H1 (cell line): ENCODE results near the gene TBC1D23. TPM values are rescaled to one million over a fixed set of nuclear protein-coding genes. Genes with fewer than 3 reads are reported as not detected.

Experiments used
- CTCF ChIA-PET: fragments of 300-600 bp; sonication (Branson Sonifier 250); formaldehyde crosslinking; loops from one replicate; lab custom pipeline; 2021; ENCODE audit not compliant: partially characterized antibody; lab: Charles Lee
- POLR2A ChIA-PET: fragments of 300-600 bp; sonication (Branson Sonifier 250); formaldehyde crosslinking; loops from one replicate; lab custom pipeline; 2021; ENCODE audit warnings: inconsistent platforms; ENCODE audit not compliant: partially characterized antibody; lab: Charles Lee
- DNase-seq, 2 experiments: peaks; one replicate each; pipeline versions ENCODE4 v3.0.0 to v3.0.0-alpha.2; 2010 to 2022; ENCODE audit warnings: low spot score in 2 of 2, low read depth in 1 of 2, mixed read lengths in 1 of 2
- FAIRE-seq: peaks from 2 replicates; lab custom pipeline; 2011; peaks lifted over from hg19 to GRCh38; lab: Jason Lieb, UNC
- H2AFZ ChIP-seq: 2 replicates; pipeline ENCODE4 v1.8.1; 2012; ENCODE audit warnings: low read length, inconsistent platforms
- H2AK5ac ChIP-seq: 2 replicates; pipeline ENCODE4 v1.6.1; 2013; ENCODE audit warnings: low read depth, low read length
- H2BK120ac ChIP-seq: replicated peaks from 2 replicates; pipeline ENCODE3; 2013; ENCODE audit warnings: low read depth, low read length, inconsistent platforms
- H2BK12ac ChIP-seq: 2 replicates; pipeline ENCODE4 v1.6.1; 2013; ENCODE audit warnings: low read depth, low read length
- H2BK15ac ChIP-seq: 2 replicates; pipeline ENCODE4 v1.6.1; 2013; ENCODE audit warnings: low read length
- H2BK20ac ChIP-seq: 2 replicates; pipeline ENCODE4 v1.6.1; 2013; ENCODE audit warnings: low read length
- H2BK5ac ChIP-seq: 2 replicates; pipeline ENCODE4 v1.6.1; 2013; ENCODE audit warnings: low read depth, low read length
- H3K14ac ChIP-seq: 2 replicates; pipeline ENCODE4 v1.6.1; 2013; ENCODE audit warnings: inconsistent platforms; ENCODE audit not compliant: insufficient read length
- H3K18ac ChIP-seq: 2 replicates; pipeline ENCODE4 v1.6.1; 2013; ENCODE audit warnings: low read length; ENCODE audit errors: extremely low read depth
- H3K23ac ChIP-seq: 2 replicates; pipeline ENCODE4 v1.6.1; 2013; ENCODE audit warnings: inconsistent platforms; ENCODE audit not compliant: insufficient read length
- H3K23me2 ChIP-seq: 2 replicates; pipeline ENCODE4 v1.6.1; 2013; ENCODE audit warnings: low read depth, low read length
- H3K27ac ChIP-seq: 2 replicates; pipeline ENCODE4 v1.6.1; 2011; ENCODE audit warnings: low read depth, low read length, inconsistent platforms
- H3K27me3 ChIP-seq, 4 experiments: replicated peaks in 1 of 4; 1 replicate in 1 of 4; 2 replicates in 3 of 4; pipeline versions ENCODE4 v1.6.1 to v1.8.1; 2011 to 2013; ENCODE audit warnings: low read length in 3 of 4, mild to moderate bottlenecking in 3 of 4, inconsistent platforms in 2 of 4, mixed read lengths in 2 of 4, moderate library complexity in 1 of 4; ENCODE audit not compliant: control insufficient read depth in 3 of 4, insufficient read depth in 3 of 4; ENCODE audit errors: extremely low read depth in 1 of 4
- H3K36me3 ChIP-seq, 4 experiments: 2 replicates each; pipeline versions ENCODE4 v1.6.1 to v1.8.1; 2011 to 2013; ENCODE audit warnings: mild to moderate bottlenecking in 4 of 4, low read length in 3 of 4, moderate library complexity in 2 of 4, control low read depth in 1 of 4, inconsistent platforms in 1 of 4; ENCODE audit not compliant: insufficient read depth in 4 of 4, control insufficient read depth in 2 of 4
- H3K4ac ChIP-seq: replicated peaks from 2 replicates; pipeline ENCODE3; 2013; ENCODE audit warnings: low read length, low read depth, mixed read lengths, inconsistent platforms; ENCODE audit not compliant: insufficient read length
- H3K4me1 ChIP-seq, 4 experiments: replicated peaks in 1 of 4; 1 replicate in 1 of 4; 2 replicates in 3 of 4; pipeline versions ENCODE4 v1.6.1 to v1.8.1; 2011 to 2013; ENCODE audit warnings: low read length in 3 of 4, inconsistent platforms in 2 of 4, mixed read lengths in 1 of 4; ENCODE audit not compliant: insufficient read depth in 4 of 4, control insufficient read depth in 3 of 4
- H3K4me2 ChIP-seq, 2 experiments: 2 replicates each; pipeline versions ENCODE4 v1.6.1 to v1.8.1; 2011 to 2013; ENCODE audit warnings: low read depth in 2 of 2, low read length in 2 of 2, control low read depth in 1 of 2, inconsistent platforms in 1 of 2, mild to moderate bottlenecking in 1 of 2; ENCODE audit not compliant: insufficient read depth in 1 of 2
- H3K4me3 ChIP-seq, 4 experiments: fragments of 200-600, 300-600 bp in 1 of 4; sonication (generic), shearing (Covaris generic), sonication (Bioruptor Twin) in 1 of 4; 2 replicates each; pipeline versions ENCODE4 v1.5.1 to v1.8.1; 2011 to 2016; ENCODE audit warnings: low read length in 4 of 4, low read depth in 3 of 4, control low read depth in 2 of 4, inconsistent platforms in 2 of 4, mild to moderate bottlenecking in 2 of 4, mixed read lengths in 1 of 4, moderate library complexity in 1 of 4; ENCODE audit not compliant: insufficient read depth in 2 of 4; ENCODE audit errors: extremely low read depth in 1 of 4
- H3K56ac ChIP-seq: replicated peaks from 2 replicates; pipeline ENCODE3; 2013; ENCODE audit warnings: low read depth, mild to moderate bottlenecking, mixed read lengths, low read length, inconsistent platforms; ENCODE audit not compliant: insufficient read length
- H3K79me1 ChIP-seq: 2 replicates; pipeline ENCODE4 v1.6.1; 2013; ENCODE audit warnings: low read depth, low read length, control low read depth
- H3K79me2 ChIP-seq, 2 experiments: 2 replicates each; pipeline versions ENCODE4 v1.6.1 to v1.8.1; 2012 to 2013; ENCODE audit warnings: low read length in 2 of 2, mild to moderate bottlenecking in 2 of 2, inconsistent platforms in 1 of 2; ENCODE audit not compliant: insufficient read depth in 2 of 2, control insufficient read depth in 1 of 2
- H3K9ac ChIP-seq, 4 experiments: replicated peaks in 1 of 4; 1 replicate in 1 of 4; 2 replicates in 3 of 4; pipeline versions ENCODE4 v1.6.1 to v1.8.1; 2011 to 2013; ENCODE audit warnings: low read depth in 3 of 4, low read length in 3 of 4, control low read depth in 2 of 4, mild to moderate bottlenecking in 2 of 4, moderate library complexity in 2 of 4, inconsistent platforms in 1 of 4; ENCODE audit errors: extremely low read depth in 1 of 4
- H3K9me3 ChIP-seq, 2 experiments: 2 replicates each; pipeline versions ENCODE4 v1.6.1 to v1.8.1; 2012 to 2013; ENCODE audit warnings: mild to moderate bottlenecking in 2 of 2, moderate library complexity in 2 of 2, control low read depth in 1 of 2, inconsistent platforms in 1 of 2, low read depth in 1 of 2, low read length in 1 of 2, mixed read lengths in 1 of 2; ENCODE audit not compliant: insufficient read depth in 2 of 2
- H4K20me1 ChIP-seq, 2 experiments: replicated peaks in 1 of 2; 2 replicates each; pipeline versions ENCODE3 to v1.8.1; 2011 to 2013; ENCODE audit warnings: inconsistent platforms in 2 of 2, low read length in 2 of 2, mild to moderate bottlenecking in 1 of 2; ENCODE audit not compliant: insufficient read depth in 2 of 2, control insufficient read depth in 1 of 2
- H4K5ac ChIP-seq: 2 replicates; pipeline ENCODE4 v1.6.1; 2013; ENCODE audit warnings: low read length, low read depth, mixed read lengths, inconsistent platforms; ENCODE audit not compliant: insufficient read length
- H4K8ac ChIP-seq: 2 replicates; pipeline ENCODE4 v1.8.0; 2013; ENCODE audit warnings: mild to moderate bottlenecking, moderate library complexity, low read length, inconsistent platforms; ENCODE audit not compliant: insufficient read depth; ENCODE audit errors: extremely low read depth
- H4K91ac ChIP-seq: replicated peaks from 2 replicates; pipeline ENCODE3; 2013; ENCODE audit warnings: low read length, mixed read lengths, inconsistent platforms; ENCODE audit not compliant: insufficient read length
- ASH2L ChIP-seq: fragments of 200-600, 300-600 bp; sonication (generic); IDR thresholded peaks from one replicate; pipeline ENCODE4 v1.7.1; 2017; ENCODE audit warnings: low read length
- CREB1 ChIP-seq: IDR thresholded peaks from 2 replicates; pipeline ENCODE4 v1.6.1; 2012; ENCODE audit warnings: inconsistent platforms
- EGR1 ChIP-seq: IDR thresholded peaks from 2 replicates; pipeline ENCODE4 v1.6.1; 2011; ENCODE audit warnings: low read depth, low read length, borderline replicate concordance
- GTF2F1 ChIP-seq: IDR thresholded peaks from 2 replicates; pipeline ENCODE4 v1.6.1; 2012; ENCODE audit warnings: low read depth, low read length, improper control_type of control experiment, borderline replicate concordance
- HDAC2 ChIP-seq, 2 experiments: fragments of 300-600 bp in 1 of 2; sonication (generic) in 1 of 2; IDR thresholded peaks; 2 replicates each; pipeline ENCODE4 v1.6.1; 2011 to 2012; ENCODE audit warnings: low read depth in 2 of 2, low read length in 2 of 2, mild to moderate bottlenecking in 2 of 2, moderate library complexity in 2 of 2, borderline replicate concordance in 1 of 2, inconsistent platforms in 1 of 2
- HDAC6 ChIP-seq: IDR thresholded peaks from one replicate; pipeline ENCODE4 v1.7.1; 2012; ENCODE audit warnings: low read depth, mild to moderate bottlenecking, inconsistent platforms, low read length, moderate library complexity
- NANOG ChIP-seq: IDR thresholded peaks from 2 replicates; pipeline ENCODE4 v1.6.1; 2011; ENCODE audit warnings: low read length, low read depth, mild to moderate bottlenecking, inconsistent platforms; ENCODE audit not compliant: insufficient read depth, poor library complexity, severe bottlenecking
- POLR2A ChIP-seq, 2 experiments: IDR thresholded peaks; 1 replicate in 1 of 2; 2 replicates in 1 of 2; pipeline ENCODE4 v1.6.1; 2011; ENCODE audit warnings: low read depth in 2 of 2, low read length in 2 of 2, mild to moderate bottlenecking in 2 of 2; ENCODE audit errors: control extremely low read depth in 1 of 2
- RBBP5 ChIP-seq: IDR thresholded peaks from 2 replicates; pipeline ENCODE4 v1.7.1; 2012; ENCODE audit warnings: low read depth, mild to moderate bottlenecking, inconsistent platforms, low read length, moderate library complexity, borderline replicate concordance
- RFX5 ChIP-seq: IDR thresholded peaks from 2 replicates; pipeline ENCODE4 v1.6.1; 2011; ENCODE audit warnings: low read depth, low read length, improper control_type of control experiment, borderline replicate concordance
- SP4 ChIP-seq: IDR thresholded peaks from 2 replicates; pipeline ENCODE4 v1.6.1; 2012; ENCODE audit warnings: low read length, inconsistent platforms
- TAF7 ChIP-seq: optimal IDR thresholded peaks from 2 replicates; pipeline ENCODE3; 2011; ENCODE audit warnings: low read depth, mild to moderate bottlenecking, inconsistent platforms, low read length, moderate library complexity, borderline replicate concordance
- TBP ChIP-seq: IDR thresholded peaks from 2 replicates; pipeline ENCODE4 v1.6.1; 2011; ENCODE audit warnings: low read depth, low read length, improper control_type of control experiment
- YY1 ChIP-seq: IDR thresholded peaks from 2 replicates; pipeline ENCODE4 v1.6.1; 2011; ENCODE audit warnings: low read depth, mild to moderate bottlenecking, low read length
- WGBS, 2 experiments: shearing (Covaris generic) in 1 of 2; methylation state at CpG; one replicate each; pipeline versions ENCODE4 v1.1.6 to v1.1.7; 2013 to 2015; ENCODE audit warnings: low lambda C conversion rate in 2 of 2, mixed read lengths in 2 of 2, inconsistent platforms in 1 of 2, low coverage in 1 of 2, missing lambda C conversion rate in 1 of 2; ENCODE audit not compliant: insufficient replicate concordance in 2 of 2, insufficient coverage in 1 of 2, insufficient read length in 1 of 2; ENCODE audit errors: extremely low coverage in 1 of 2, missing lambda C conversion rate in 1 of 2; 5-methylcytosine and 5-hydroxymethylcytosine counted together
- polyA plus RNA-seq, 7 experiments: library from polyadenylated mRNA; depleted of rRNA in 3 of 7; stranded (reverse) in 5 of 7; unstranded in 2 of 7; fragments of >200 nt in 5 of 7; fragments of 200-250 nt in 2 of 7; gene quantifications; 1 replicate in 5 of 7; 2 replicates in 1 of 7; 4 replicates in 1 of 7; pipeline versions ENCODE4 v1.2.1 to v1.2.3, GENCODE V29; 2011 to 2013; ENCODE audit warnings: missing spikeins in 2 of 7, mixed read lengths in 2 of 7
- total RNA-seq: library from RNA; stranded (reverse); fragmentation: NEBNext Ultra II Directional; extraction: Animal tissue kit (Norgen Biotek cat#: 25700); gene quantifications from 2 replicates; pipeline ENCODE4 v1.2.1, GENCODE V29; 2021

Gene TBC1D23
- total and polyA plus RNA-seq, 2 of the 8 experiments (the other 6 are each of a cell fraction or from before 2014, with no cell fraction given) = 6.4 to 29.3 TPM

GRCh38 chr3:100359035-100359434 is 98.2 kb downstream of the TBC1D23 start:
- 95% methylated on average over 3 of the region's 3 CpGs; no CpG with 5 or more reads in 1 of the 2 experiments for WGBS, 2 experiments
- Histone ChIP-seq H4K91ac (no peak overlapping the region), H3K18ac (no peak overlapping the region), H3K4me1 (no peaks in the 10 kb centered on the region), H3K4me3 (no peak overlapping the region), H3K27ac (no peak overlapping the region), H4K20me1 (no peaks in the 10 kb centered on the region), H3K23ac (no peak overlapping the region), H3K14ac (no peak overlapping the region), H2AFZ (no peak overlapping the region), H3K56ac (no peak overlapping the region), H3K9me3 (no peaks in the 10 kb centered on the region; a peak in 1 of 4 replicates), H2BK20ac (no peak overlapping the region), H2BK15ac (no peak overlapping the region), H2BK12ac (no peak overlapping the region), H4K8ac (no peak overlapping the region), H3K4me2 (no peak overlapping the region), H3K27me3 (no peaks in the 10 kb centered on the region), H3K79me1 (no peaks in the 10 kb centered on the region), H4K5ac (no peak overlapping the region), H3K79me2 (no peaks in the 10 kb centered on the region), H2AK5ac (no peak overlapping the region), H3K23me2 (no peaks in the 10 kb centered on the region), H3K36me3 (peaks cover 0 to 17% (median 7%) of the 10 kb centered on the region in 4 experiments; a peak in 3 of 8 replicates), H2BK5ac (no peak overlapping the region), H3K4ac (no peak overlapping the region), H3K9ac (no peak overlapping the region), H2BK120ac (no peak overlapping the region)
- POLR2A ChIA-PET = interaction anchor here (0.6 to 2.2 kb wide), 5 partner anchors 11 to 98 kb away, joined by 3 to 8 read pairs (median 3); no protein-coding TSS in a partner anchor
- no peak for DNase-seq
- CTCF ChIA-PET = interaction anchor here (0.6 to 1.9 kb wide), 5 partner anchors 10 to 59 kb away, joined by 3 to 5 read pairs (median 4); no protein-coding TSS in a partner anchor
- no peak for FAIRE-seq
- TF ChIP-seq TBP (no peak), HDAC2 (IDR thresholded peaks at IDR 0.05; ENCODE audit: borderline replicate concordance in 1 of 2, low read depth in 2 of 2, low read length in 2 of 2) (no peak), YY1 (no peak), GTF2F1 (no peak), SP4 (no peak), HDAC6 (no peak), CREB1 (no peak), RFX5 (no peak), ASH2L (no peak), TAF7 (no peak), NANOG (no peak), RBBP5 (no peak), EGR1 (no peak), POLR2A (IDR thresholded peaks at IDR 0.05; ENCODE audit: control extremely low read depth in 1 of 2, low read depth in 2 of 2, low read length in 2 of 2) (no peak)
